ENCODE data around the gene RNU6-9.
A peak's percentile ranks its signal among the peaks of the same experiment; 100 is the strongest.

- TF ChIP-seq CTCF (IDR thresholded peaks at IDR 0.05) (peak in 1 of 4 donors; percentile 11), POLR2A (IDR thresholded peaks at IDR 0.05) (no peak)
Measured at GRCh38 chr19:940591-941291, 47.5 kb downstream of the RNU6-9 start.
